ENCODE data around the gene LSS. TPM values are rescaled to one million over a fixed set of nuclear protein-coding genes. Genes with fewer than 3 reads are reported as not detected.

Gene LSS
- total and polyA plus RNA-seq, 2 of the 4 experiments (the other 2 are of a cell fraction) = 43.4 to 58.1 TPM

DNA sequence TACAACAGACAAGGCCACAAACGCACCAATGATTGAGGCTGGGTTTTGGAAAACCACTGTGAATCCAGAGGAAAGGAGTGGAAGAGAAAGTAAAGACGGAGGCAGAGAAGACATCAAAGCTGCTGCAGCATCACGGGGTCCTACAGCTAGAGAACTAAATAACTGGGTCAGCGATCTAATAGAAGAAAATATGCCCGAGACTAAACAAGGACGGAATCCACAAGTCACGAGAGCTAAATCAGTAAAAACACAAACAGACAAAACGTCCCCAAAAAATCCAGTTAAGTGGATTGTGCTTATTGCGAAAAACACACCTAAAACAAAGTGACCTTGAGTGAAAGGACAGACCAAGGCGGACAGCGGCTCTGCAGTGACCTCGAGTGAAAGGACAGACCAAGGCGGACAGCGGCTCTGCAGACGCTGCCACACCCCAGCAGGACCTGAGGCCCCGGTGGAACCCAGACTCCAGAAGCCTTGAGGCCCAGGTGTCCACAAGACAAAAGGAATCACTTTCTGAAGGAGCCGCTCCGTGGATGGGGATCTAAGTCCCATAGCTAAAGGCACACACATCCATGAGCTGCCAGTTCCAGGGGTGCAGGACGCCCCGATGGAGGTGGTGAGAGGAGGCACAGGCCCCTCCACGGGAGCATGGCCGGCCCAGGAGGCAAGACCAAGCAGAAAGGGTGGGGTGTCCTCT is 79.2 kb downstream of the LSS start:
- no peak overlapping the region for H3K4ac ChIP-seq (ENCODE audit: low read depth, low read length)
- no peak overlapping the region for H2BK120ac ChIP-seq (ENCODE audit: low read depth, low read length)
- ATAC-seq (ENCODE audit: low read depth) = no peak
- H2AK5ac ChIP-seq (ENCODE audit: low read depth, low read length) = no peak overlapping the region
- H3K18ac ChIP-seq (ENCODE audit: low read depth, low read length) = no peak overlapping the region
- intact Hi-C loops (cut with micrococcal nuclease) (no loop called here), in situ Hi-C loops (cut with MboI; ENCODE audit: low sequenced_read_pairs) (no loop called here), dilution Hi-C loops (cut with HindIII; ENCODE audit: low sequenced_read_pairs, unreplicated experiment) (no loop called here)
- H3K4me2 ChIP-seq (ENCODE audit: low read depth, low read length) = no peak overlapping the region
- no peak overlapping the region for H4K8ac ChIP-seq (ENCODE audit: low read depth in 2 of 2, low read length in 2 of 2)
- no peaks in the 10 kb centered on the region for H3K27me3 ChIP-seq (ENCODE audit: control insufficient read depth, insufficient read depth, low read length)
- ChIA-PET POLR2A (ENCODE audit: unreplicated experiment) (no interaction called here), CTCF (no interaction called here)
- no peak overlapping the region for H3K56ac ChIP-seq (ENCODE audit: extremely low read depth, insufficient read depth, low read length)
- TF ChIP-seq MXI1 (IDR thresholded peaks at IDR 0.05; ENCODE audit: borderline replicate concordance, low read depth, low read length) (no peak), CHD1 (IDR thresholded peaks at IDR 0.05; ENCODE audit: low read depth, low read length) (no peak), POLR2A (IDR thresholded peaks at IDR 0.05; ENCODE audit: low read depth, low read length) (no peak), RAD21 (IDR thresholded peaks at IDR 0.05; ENCODE audit: low read length) (no peak), RCOR1 (IDR thresholded peaks at IDR 0.05; ENCODE audit: insufficient replicate concordance, low read length) (no peak), SMC3 (IDR thresholded peaks at IDR 0.05; ENCODE audit: low read depth, low read length) (no peak)
- TF ChIP-seq, protein P1, sequence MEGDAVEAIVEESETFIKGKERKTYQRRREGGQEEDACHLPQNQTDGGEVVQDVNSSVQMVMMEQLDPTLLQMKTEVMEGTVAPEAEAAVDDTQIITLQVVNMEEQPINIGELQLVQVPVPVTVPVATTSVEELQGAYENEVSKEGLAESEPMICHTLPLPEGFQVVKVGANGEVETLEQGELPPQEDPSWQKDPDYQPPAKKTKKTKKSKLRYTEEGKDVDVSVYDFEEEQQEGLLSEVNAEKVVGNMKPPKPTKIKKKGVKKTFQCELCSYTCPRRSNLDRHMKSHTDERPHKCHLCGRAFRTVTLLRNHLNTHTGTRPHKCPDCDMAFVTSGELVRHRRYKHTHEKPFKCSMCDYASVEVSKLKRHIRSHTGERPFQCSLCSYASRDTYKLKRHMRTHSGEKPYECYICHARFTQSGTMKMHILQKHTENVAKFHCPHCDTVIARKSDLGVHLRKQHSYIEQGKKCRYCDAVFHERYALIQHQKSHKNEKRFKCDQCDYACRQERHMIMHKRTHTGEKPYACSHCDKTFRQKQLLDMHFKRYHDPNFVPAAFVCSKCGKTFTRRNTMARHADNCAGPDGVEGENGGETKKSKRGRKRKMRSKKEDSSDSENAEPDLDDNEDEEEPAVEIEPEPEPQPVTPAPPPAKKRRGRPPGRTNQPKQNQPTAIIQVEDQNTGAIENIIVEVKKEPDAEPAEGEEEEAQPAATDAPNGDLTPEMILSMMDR (conservative IDR thresholded peaks at IDR 0.05; ENCODE audit: low read depth, low read length) = no peak
- TF ChIP-seq, protein P2, sequence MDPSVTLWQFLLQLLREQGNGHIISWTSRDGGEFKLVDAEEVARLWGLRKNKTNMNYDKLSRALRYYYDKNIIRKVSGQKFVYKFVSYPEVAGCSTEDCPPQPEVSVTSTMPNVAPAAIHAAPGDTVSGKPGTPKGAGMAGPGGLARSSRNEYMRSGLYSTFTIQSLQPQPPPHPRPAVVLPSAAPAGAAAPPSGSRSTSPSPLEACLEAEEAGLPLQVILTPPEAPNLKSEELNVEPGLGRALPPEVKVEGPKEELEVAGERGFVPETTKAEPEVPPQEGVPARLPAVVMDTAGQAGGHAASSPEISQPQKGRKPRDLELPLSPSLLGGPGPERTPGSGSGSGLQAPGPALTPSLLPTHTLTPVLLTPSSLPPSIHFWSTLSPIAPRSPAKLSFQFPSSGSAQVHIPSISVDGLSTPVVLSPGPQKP (IDR thresholded peaks at IDR 0.05; ENCODE audit: borderline replicate concordance, low read depth, low read length) = no peak
- no peaks in the 10 kb centered on the region for H3K79me1 ChIP-seq (ENCODE audit: low read depth in 1 of 2, low read length in 2 of 2)
- BruUV-seq (replicated peaks) = no TSS peak
- no peak overlapping the region for H4K5ac ChIP-seq (ENCODE audit: low read depth, low read length)
- 83% methylated on average over 13 of the region's 22 CpGs; no CpG with 5 or more reads in 1 of the 2 experiments for WGBS, 2 experiments (ENCODE audit: extremely low coverage in 2 of 2, insufficient read length in 1 of 2)
- no peaks in the 10 kb centered on the region for H4K20me1 ChIP-seq (ENCODE audit: insufficient read depth, low read length)
- H3K23ac ChIP-seq (ENCODE audit: low read depth, low read length) = no peak overlapping the region
- no peak overlapping the region for H3K27ac ChIP-seq (ENCODE audit: insufficient read depth, low read length)
- no peak overlapping the region for H2BK15ac ChIP-seq (ENCODE audit: low read depth, low read length)
- no peak overlapping the region for H3K14ac ChIP-seq (replicated peaks; ENCODE audit: low read depth, low read length)
- no peak for DNase-seq
- H2BK5ac ChIP-seq (ENCODE audit: low read depth, low read length, poor library complexity, severe bottlenecking) = no peak overlapping the region
- H4K91ac ChIP-seq (ENCODE audit: insufficient read depth, low read depth, low read length) = no peak overlapping the region
- no peak overlapping the region for H2BK20ac ChIP-seq (ENCODE audit: low read depth, low read length)
- H3K4me3 ChIP-seq (ENCODE audit: insufficient read depth, low read depth, low read length) = no peak overlapping the region
- peaks cover 2% of the 10 kb centered on the region for H3K4me1 ChIP-seq (ENCODE audit: control insufficient read depth, insufficient read depth, low read length)
- H3K9me1 ChIP-seq (ENCODE audit: insufficient read depth, low read length) = no peaks in the 10 kb centered on the region
- no peak overlapping the region for H2AK9ac ChIP-seq (replicated peaks; ENCODE audit: low read depth, low read length, poor library complexity)
- H3K9ac ChIP-seq (ENCODE audit: low read depth, low read length) = no peak overlapping the region
- H3K36me3 ChIP-seq (ENCODE audit: control insufficient read depth, insufficient read depth, low read length) = no peaks in the 10 kb centered on the region
- no peaks in the 10 kb centered on the region for H3K9me3 ChIP-seq (ENCODE audit: control insufficient read depth, insufficient read depth, low read length)
- no peak overlapping the region for H2AFZ ChIP-seq (replicated peaks; ENCODE audit: low read length, poor library complexity)
